K562 (cell line): ENCODE data around the gene TMEM123. TPM values are rescaled to one million over a fixed set of nuclear protein-coding genes. Genes with fewer than 3 reads are reported as not detected.

Experiments
- DMBX1 ChIP-seq: fragments of 250-450 bp; sonication (Bioruptor Pico); IDR thresholded peaks from 2 replicates; pipeline ENCODE4 v1.8.0; 2022; ENCODE audit warnings: inconsistent platforms, mild to moderate bottlenecking, moderate library complexity, borderline replicate concordance
- HINFP ChIP-seq: fragments of 450-650 bp; conservative IDR thresholded peaks from 2 replicates; pipeline ENCODE4 v1.6.1; 2016; ENCODE audit warnings: missing genetic modification characterization, low read depth, mild to moderate bottlenecking, control low read depth, missing compliant biosample characterization
- KLF13 ChIP-seq: fragments of 450-650 bp; IDR thresholded peaks from 2 replicates; pipeline ENCODE4 v1.6.1; 2016; ENCODE audit warnings: missing genetic modification characterization, low read depth, mild to moderate bottlenecking, missing compliant biosample characterization, moderate library complexity, borderline replicate concordance
- KLF16 ChIP-seq: IDR thresholded peaks from 2 replicates; pipeline ENCODE4 v1.6.1; 2016; ENCODE audit warnings: antibody characterized with exemption
- MAFG ChIP-seq: fragments of 450-650 bp; conservative IDR thresholded peaks from 2 replicates; pipeline ENCODE4 v1.6.1; 2016; ENCODE audit warnings: missing genetic modification characterization, missing compliant biosample characterization
- MCM7 ChIP-seq, 2 experiments: fragments of 450-650 bp; IDR thresholded peaks; 2 replicates each; pipeline ENCODE4 v1.6.1; 2016 to 2018
- RNF2 ChIP-seq: sonication (generic); IDR thresholded peaks from 2 replicates; pipeline ENCODE4 v1.6.1; 2016
- SAFB ChIP-seq: fragments of 200-400 bp; formaldehyde crosslinking; IDR thresholded peaks from 2 replicates; pipeline ENCODE4 v1.6.1; 2017; ENCODE audit warnings: low read depth, low read length, borderline replicate concordance
- TCFL5 ChIP-seq: fragments of 250-450 bp; sonication (Bioruptor Pico); conservative IDR thresholded peaks from 2 replicates; pipeline ENCODE4 v1.6.1; 2021; ENCODE audit warnings: mild to moderate bottlenecking, moderate library complexity, matching md5 sums
- ZBTB49 ChIP-seq: sonication (generic); formaldehyde crosslinking; IDR thresholded peaks from 2 replicates; pipeline ENCODE4 v1.8.0; 2022; ENCODE audit warnings: missing genetic modification reagents, mild to moderate bottlenecking, borderline replicate concordance
- ZNF507 ChIP-seq: conservative IDR thresholded peaks from 2 replicates; pipeline ENCODE4 v1.6.1; 2017; ENCODE audit warnings: missing genetic modification characterization, missing compliant biosample characterization
- ZNF57 ChIP-seq: fragments of 450-650 bp; formaldehyde crosslinking; IDR thresholded peaks from 2 replicates; pipeline ENCODE4 v1.4.0; 2020; ENCODE audit warnings: mild to moderate bottlenecking, moderate library complexity
- ZNF592 ChIP-seq: fragments of 450-650 bp; IDR thresholded peaks from 2 replicates; pipeline ENCODE4 v1.6.1; 2017; ENCODE audit warnings: antibody characterized with exemption, mild to moderate bottlenecking
- polyA plus RNA-seq, 8 experiments: library from polyadenylated mRNA; depleted of rRNA in 4 of 8; stranded (reverse) in 5 of 8; unstranded in 3 of 8; fragments of >200 nt; fragmentation: Nextera tagmentation in 2 of 8; fragmentation: Illumina TruSeq in 1 of 8; extraction: Ambion mirVana in 2 of 8; extraction: Trizol in 1 of 8; gene quantifications; 2 replicates each; pipeline versions ENCODE4 v1.2.1 to v1.2.3, GENCODE V29; 2011 to 2014; ENCODE audit warnings: inconsistent platforms in 1 of 8, missing spikeins in 1 of 8
- total RNA-seq, 7 experiments: library from RNA; depleted of rRNA in 6 of 7; stranded (reverse); fragments of >200 nt in 6 of 7; fragmentation: Illumina TruSeq in 2 of 7; extraction: Trizol in 2 of 7; gene quantifications; 2 replicates each; pipeline versions ENCODE4 v1.2.1 to v1.2.3, GENCODE V29; 2011 to 2021; ENCODE audit warnings: low replicate concordance in 1 of 7
- TF ChIP-seq, protein P1 (sequence below): sonication (generic); formaldehyde crosslinking; IDR thresholded peaks from 2 replicates; pipeline ENCODE4 v1.8.0; 2022; ENCODE audit warnings: mild to moderate bottlenecking, low read depth, missing genetic modification reagents
- TF ChIP-seq, protein P2 (sequence below): sonication (generic); formaldehyde crosslinking; IDR thresholded peaks from 2 replicates; pipeline ENCODE4 v1.8.1; 2023; ENCODE audit warnings: mild to moderate bottlenecking, missing genetic modification reagents

TMEM123 gene
- total and polyA plus RNA-seq, 9 of the 15 experiments (the other 6 are each of a cell fraction or from before 2014, with no cell fraction given) = 19.8 to 344 (median 82.4) TPM

DNA sequence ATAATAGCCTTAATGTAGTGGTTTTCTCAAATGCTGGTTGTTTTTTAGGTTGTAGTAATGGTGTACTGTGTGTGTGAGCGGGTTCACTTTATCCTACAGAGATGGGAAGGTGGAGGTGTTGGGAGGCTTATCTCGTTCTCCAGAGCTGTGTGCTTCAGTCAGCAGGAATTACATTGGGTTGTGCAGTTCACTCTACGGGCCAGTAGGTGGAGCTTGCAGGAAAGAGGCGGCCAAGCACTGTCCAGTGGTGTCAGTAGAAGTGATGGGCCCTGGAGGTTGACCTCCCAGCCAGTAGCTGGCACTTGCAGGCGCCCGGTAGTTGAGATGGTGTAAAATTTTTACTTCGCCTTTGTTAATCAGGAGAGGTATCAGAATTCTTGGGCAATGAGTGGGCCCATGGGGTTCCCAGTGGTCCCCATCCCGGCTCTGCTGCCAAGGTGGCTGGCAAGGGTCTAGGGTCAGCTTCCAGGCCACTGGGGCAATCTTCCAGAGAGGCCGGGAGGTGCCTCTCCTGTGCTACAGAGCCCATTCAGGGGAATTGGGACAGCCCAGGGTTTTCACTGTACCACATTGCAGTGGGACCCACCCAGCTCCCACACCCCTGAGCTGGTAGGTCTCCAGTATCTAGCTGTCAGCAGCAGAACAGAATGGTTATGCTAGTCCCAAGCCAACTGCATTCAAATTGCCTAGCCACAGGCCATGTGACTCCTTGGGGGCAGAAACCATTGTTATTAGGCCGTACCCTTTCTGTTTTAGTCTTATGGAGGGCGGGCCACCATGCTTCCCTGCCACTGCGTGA is 61.7 kb downstream of the TMEM123 start (continued):
- TF ChIP-seq, protein P1, sequence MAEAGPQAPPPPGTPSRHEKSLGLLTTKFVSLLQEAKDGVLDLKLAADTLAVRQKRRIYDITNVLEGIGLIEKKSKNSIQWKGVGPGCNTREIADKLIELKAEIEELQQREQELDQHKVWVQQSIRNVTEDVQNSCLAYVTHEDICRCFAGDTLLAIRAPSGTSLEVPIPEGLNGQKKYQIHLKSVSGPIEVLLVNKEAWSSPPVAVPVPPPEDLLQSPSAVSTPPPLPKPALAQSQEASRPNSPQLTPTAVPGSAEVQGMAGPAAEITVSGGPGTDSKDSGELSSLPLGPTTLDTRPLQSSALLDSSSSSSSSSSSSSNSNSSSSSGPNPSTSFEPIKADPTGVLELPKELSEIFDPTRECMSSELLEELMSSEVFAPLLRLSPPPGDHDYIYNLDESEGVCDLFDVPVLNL (CRISPR knock-in tag) = no peak
- TF ChIP-seq ZBTB49 = no peak
- no peak for TF ChIP-seq RNF2
- no peak for TF ChIP-seq KLF13 (tag)
- no peak for TF ChIP-seq ZNF57 (CRISPR knock-in tag)
- TF ChIP-seq ZNF507 (tag) = no peak
- TF ChIP-seq DMBX1 (CRISPR knock-in tag) = peak; percentile 29; the same call in 1 of the 2 replicates
- TF ChIP-seq SAFB = no peak
- no peak for TF ChIP-seq HINFP (tag)
- TF ChIP-seq KLF16 = peak; percentile 50; the same call in 1 of the 2 replicates
- no peak for TF ChIP-seq MCM7 (IDR thresholded peaks at IDR 0.05)
- peak; percentile 50 for TF ChIP-seq MAFG (tag)
- no peak for TF ChIP-seq TCFL5 (CRISPR knock-in tag)
- TF ChIP-seq, protein P2, sequence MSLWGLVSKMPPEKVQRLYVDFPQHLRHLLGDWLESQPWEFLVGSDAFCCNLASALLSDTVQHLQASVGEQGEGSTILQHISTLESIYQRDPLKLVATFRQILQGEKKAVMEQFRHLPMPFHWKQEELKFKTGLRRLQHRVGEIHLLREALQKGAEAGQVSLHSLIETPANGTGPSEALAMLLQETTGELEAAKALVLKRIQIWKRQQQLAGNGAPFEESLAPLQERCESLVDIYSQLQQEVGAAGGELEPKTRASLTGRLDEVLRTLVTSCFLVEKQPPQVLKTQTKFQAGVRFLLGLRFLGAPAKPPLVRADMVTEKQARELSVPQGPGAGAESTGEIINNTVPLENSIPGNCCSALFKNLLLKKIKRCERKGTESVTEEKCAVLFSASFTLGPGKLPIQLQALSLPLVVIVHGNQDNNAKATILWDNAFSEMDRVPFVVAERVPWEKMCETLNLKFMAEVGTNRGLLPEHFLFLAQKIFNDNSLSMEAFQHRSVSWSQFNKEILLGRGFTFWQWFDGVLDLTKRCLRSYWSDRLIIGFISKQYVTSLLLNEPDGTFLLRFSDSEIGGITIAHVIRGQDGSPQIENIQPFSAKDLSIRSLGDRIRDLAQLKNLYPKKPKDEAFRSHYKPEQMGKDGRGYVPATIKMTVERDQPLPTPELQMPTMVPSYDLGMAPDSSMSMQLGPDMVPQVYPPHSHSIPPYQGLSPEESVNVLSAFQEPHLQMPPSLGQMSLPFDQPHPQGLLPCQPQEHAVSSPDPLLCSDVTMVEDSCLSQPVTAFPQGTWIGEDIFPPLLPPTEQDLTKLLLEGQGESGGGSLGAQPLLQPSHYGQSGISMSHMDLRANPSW (CRISPR knock-in tag) = no peak
- TF ChIP-seq ZNF592 = no peak
